GM18505 (cell line): Measurements from ENCODE around the gene RAB5B.

ENCODE experiments used
- ATAC-seq: cut with Tn5 transposase; IDR thresholded peaks from one replicate; pipeline ENCODE4 v1.9.1; 2021; ENCODE audit not compliant: unreplicated experiment
- POLR2A ChIP-seq: IDR thresholded peaks from 4 replicates; pipeline ENCODE4 v1.6.1; 2011; ENCODE audit warnings: borderline replicate concordance; ENCODE audit not compliant: insufficient read depth, insufficient read length; ENCODE audit errors: extremely low read depth

RAB5B gene

DNA sequence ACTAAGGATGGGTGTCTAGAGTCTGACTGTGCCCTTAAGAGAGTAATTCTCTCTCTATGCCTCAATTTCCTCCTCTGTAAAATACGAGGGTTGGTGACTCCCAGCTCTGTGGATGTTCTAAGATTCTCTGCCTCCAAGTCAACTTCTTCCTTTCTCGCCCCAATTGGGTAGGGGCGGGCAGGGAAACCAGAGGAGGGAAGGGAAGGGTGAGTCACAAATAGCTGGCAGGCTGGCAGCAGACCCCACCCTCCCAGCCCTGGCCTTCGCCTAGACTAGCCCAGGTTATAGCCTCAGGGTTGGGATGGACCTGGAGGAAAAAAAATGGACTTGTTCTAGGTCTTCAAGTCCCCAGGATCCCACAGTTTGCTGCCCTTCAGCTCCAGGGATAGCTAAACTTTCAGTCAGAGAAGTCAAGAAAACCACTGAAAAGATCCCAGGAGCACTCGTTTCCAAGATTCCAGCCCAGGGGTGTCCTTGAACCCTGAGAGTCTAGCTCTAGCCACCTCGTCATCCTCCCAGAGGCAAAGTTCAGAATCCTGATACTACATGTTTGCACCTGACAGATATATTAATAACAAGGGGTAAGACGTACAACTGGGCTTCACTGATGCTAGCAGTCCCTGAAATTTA is 40.6 kb upstream of the RAB5B start:
- no peak for ATAC-seq
- TF ChIP-seq POLR2A: no peak

DNA sequence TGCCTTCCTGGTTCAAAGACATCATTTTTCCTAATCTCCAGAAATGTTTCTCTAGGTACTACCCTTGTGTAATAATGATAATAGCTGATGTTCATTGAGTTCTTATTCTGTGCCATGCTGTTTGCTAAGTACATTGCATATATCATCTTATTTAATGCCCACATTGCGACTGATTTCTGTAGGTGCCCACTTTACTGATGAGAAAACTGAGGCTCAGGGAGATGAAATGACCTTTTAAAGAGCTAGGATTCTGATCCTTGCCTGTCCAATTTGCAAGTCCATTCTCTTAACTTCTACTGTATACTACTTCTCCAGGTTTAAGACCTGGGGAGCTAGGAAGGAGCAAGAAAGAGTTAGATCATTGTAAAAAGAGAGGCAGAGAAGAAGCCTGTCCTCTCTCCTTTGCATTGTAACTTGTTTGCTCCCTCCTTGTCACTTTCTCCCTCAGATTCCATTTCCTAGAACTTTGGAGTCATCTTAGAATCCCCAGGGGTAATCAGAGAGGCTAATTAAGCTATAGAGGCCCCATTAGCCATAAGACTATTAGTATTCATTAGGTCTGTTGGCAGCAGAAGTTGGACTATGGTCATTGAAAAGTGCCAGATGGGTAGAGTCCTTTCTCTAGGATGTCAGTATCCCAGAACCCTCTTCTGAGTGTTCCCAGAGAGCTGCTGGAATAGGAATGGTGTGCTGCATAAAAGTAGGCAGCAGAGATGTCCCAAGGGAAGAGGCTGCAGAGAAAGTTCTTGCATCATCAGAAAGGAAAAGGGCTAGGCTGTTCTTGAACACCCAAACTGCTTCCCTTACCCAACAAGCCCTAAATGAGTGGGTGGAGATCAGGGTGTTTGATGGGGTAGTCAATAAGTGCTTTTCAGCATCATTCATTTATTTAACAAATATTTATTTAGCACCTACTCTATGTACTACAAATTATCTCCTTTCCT is 39.8 kb upstream of the RAB5B start:
- no peak for TF ChIP-seq POLR2A
- ATAC-seq: no peak

DNA sequence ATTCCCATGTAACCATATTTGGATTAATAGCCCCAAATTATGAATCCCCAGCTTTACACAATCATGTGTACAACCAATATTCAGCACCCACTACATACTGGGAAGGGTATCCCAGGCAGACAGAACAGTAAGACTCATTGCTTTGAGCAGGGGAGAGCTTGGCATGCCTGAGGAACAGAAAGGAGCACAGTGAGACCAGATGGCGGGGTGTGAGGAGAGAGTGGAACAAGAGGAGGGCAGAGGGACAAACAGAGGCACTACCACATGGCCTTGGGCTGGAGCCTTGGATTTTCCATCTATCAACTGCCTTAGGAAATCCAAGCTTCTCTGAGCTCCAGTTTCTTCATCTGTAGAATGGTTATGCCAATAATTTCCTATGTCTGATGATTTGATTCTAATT is 39.1 kb upstream of the RAB5B start:
- no peak for ATAC-seq
- TF ChIP-seq POLR2A: no peak

DNA sequence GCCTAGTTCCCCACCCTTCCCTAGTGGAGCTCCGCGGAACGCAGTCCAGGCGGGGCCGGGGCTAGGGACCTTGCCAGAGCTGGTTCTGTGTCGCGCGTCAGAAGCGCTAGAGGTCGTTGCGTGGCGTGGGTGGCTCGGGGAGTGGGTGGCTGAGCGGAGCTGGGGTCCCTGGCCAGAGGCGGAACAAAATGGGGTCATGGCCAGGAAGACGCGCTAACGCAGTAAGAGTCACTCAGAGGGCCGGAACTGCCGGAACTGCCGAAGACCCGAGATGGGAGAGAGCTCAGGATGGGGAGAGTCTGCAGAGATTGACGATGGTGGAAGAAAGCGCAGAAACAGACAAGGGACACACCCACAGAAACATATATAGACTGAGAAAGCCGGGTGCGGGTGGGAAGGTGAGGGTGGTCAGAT is 38.1 kb upstream of the RAB5B start:
- TF ChIP-seq POLR2A: no peak
- ATAC-seq: no peak

DNA sequence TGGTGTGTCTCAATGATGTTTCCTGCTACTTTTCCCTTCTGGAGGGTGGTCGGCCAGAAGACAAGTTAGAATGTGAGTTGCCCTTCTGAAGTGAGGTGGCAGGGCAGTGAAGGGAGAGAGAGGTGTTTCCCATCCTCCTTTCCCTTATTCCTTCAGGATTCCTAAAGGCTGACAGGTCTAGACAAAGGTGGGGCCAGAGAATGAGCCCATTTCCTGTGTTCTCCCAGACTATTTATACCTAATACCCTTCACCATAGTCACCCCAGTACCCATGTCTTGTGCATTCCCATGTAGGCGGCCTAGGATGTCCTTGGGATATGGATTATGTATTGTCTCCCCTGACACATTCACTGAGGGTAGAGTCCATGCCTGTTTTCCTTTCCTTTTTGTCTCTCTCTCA is 35.9 kb upstream of the RAB5B start:
- ATAC-seq: no peak
- TF ChIP-seq POLR2A: no peak

DNA sequence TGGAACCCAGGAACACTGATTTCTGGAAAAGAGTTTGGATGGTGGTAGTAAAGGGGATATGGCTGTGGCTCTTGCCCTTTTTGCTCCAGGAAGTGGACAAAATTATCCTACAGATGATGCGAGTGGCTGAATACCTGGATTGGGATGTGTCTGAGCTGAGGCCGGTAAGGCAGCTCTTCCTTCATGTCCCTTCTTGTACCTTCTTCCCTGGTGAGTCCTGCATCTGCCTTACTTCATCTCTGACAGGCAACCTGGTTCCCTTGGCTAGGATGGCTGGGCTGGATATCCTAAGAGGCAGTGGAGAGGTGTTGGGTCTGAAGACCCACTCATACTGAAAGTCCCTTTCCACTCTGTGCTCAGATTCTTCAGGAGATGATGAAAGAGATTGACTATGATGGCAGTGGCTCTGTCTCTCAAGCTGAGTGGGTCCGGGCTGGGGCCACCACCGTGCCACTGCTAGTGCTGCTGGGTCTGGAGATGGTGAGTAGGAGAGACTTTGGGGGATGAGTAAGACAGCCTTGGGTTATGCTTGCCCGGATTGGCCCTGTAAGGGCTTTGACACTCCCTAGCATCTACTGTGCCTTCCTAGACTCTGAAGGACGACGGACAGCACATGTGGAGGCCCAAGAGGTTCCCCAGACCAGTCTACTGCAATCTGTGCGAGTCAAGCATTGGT is 34.9 kb upstream of the RAB5B start:
- no peak for ATAC-seq
- TF ChIP-seq POLR2A: no peak

DNA sequence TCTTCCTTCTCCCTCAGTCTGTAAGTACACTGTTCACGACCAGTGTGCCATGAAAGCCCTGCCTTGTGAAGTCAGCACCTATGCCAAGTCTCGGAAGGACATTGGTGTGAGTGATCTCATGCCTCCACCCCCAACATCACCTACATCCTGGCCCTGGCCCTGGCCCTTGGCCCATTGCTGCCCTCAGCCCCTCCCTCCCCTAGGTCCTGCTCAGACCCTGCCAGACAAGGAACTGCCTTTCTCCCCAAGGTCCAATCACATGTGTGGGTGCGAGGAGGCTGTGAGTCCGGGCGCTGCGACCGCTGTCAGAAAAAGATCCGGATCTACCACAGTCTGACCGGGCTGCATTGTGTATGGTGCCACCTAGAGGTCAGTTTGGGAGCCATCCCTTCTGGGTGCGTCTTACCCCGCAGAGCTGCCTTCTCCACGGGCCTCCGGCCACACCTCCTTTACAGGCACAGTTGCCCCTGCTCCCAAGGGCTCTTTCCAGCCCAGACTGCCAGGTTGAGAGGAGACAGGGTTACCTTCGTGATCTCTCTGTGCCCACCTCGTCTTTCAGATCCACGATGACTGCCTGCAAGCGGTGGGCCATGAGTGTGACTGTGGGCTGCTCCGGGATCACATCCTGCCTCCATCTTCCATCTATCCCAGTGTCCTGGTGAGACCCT is 33.7 kb upstream of the RAB5B start:
- peak; percentile 20 for TF ChIP-seq POLR2A
- peak; percentile 83 for ATAC-seq

DNA sequence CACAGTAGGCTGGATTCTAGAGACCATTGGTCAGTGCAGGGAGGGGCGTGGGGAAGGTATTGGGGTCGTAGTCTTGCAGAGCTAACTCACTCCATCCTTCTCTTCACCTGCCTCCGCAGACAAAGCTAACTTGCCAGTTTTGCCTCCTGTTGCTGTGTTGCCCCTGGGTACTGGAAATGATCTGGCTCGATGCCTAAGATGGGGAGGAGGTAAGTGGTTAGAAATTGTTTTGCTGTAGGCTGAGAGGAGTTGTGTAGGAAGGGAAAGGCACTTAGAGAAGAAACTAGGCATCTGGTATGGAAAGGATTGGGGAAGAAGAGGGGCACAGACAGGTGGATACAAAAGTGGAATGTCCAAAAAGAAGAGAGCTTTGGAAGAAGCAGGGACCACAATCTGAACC is 31.8 kb upstream of the RAB5B start:
- ATAC-seq: no peak
- no peak for TF ChIP-seq POLR2A

DNA sequence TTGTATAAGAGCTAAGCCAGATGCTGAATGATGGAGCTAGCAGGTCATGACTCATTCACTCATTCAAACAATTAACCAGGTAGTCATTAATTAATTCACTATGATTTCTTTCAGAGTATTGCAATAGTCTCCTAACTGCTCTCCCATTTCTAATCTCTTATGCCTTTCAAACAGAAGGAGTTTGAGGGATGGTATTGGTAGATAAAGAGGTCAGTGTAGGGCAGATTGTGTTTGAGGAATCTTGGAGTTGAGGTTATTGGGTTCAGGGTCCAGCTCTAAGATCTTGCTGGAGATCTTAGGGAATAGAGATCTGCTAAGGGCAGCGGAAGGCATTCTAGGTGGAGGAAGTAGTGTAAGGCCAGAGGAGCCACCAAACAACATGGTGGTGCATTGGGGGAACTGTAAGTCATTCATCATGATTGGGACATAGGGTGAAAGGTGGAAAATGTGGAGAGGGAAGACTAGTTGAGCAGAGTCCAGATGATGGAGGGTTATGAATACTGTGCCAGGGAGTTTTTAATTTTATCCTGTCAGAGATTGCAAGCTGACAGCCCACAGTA is 31.2 kb upstream of the RAB5B start:
- TF ChIP-seq POLR2A: no peak
- no peak for ATAC-seq

DNA sequence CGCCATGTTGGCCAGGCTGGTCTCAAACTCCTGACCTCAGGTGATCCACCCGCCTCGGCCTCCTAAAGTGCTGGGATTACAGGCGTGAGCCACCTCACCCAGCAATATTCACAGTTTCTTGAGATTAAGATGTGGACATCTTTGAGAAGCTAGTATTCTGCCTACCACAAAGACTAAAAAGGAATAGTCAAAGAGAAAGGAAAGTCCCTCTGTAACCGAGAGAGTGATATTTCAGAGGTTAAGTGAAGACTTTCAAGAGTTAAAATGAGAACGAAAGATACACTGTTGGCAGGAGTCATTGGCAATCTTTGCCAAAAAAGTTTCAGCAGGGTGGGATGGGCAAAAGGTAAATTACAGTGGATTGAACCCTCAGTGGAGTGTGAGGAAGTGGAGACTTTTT is 27.3 kb upstream of the RAB5B start:
- no peak for TF ChIP-seq POLR2A
- no peak for ATAC-seq

DNA sequence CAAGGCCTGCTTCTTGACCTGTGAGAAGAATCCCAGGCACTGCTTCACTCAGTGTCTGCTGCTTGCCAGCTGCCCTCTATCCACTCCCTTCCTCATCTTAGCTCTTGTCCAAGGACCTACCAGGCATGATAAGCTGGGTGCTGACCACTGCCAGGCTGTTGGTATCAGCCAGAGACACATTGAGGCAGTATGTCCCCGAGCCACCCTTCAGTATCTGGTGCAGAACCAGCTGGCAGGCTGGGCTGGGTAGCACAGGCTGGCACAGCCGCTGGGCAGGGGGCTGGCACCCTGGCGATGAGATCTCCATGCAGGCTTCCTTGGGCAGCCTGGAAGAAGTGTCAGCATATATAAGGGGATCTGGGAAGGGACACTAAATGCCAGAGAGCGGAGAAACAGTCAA is 18.5 kb upstream of the RAB5B start:
- ATAC-seq: no peak
- no peak for TF ChIP-seq POLR2A

DNA sequence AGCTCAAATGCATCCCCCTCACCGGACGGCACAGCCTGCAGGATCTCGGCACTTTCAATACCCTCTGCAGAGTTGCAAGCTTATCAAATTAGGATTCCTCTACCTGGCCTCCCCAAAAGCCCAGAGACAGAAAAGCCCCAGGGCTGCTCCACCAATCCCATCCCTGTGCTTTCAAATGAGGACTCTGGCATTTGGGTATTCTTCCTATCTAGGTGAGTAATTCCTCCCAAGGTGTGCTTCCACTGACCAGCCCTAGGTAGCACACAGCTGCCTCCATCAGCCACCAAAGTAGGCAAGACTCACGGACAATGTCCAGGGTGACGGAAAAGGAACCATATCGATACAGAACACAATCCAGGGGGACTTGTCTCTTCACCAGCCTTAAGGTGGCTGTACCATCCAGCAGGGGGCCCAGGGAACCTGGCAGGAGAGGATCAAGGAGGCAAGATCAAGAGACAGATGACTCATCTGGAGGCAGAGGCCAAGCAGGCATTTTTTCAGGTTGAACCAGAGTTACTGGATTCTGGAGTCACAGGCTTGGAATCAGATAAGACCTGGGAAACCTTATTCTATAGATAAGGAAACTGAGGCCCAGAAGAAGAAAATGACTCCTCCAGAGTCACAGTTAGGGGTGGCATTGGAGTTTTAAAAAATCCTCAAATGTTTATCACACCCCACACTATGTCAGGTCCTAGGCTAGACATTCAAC is 17.9 kb upstream of the RAB5B start:
- TF ChIP-seq POLR2A: no peak
- no peak for ATAC-seq
